Hepatic stellate cell (primary cell): ENCODE data around the gene RBKS.
"Not testable (repeated sequence)": the region's sequence is repeated elsewhere in the genome, so short reads cannot be mapped to it uniquely, and the experiment has no call there.

Source experiments
- DNase-seq: peaks from one replicate; pipeline ENCODE4 v3.0.0; 2011; ENCODE audit warnings: low spot score

Gene RBKS

GRCh38 chr2:27762951-27763906 lies 127.0 kb downstream of the RBKS start:
- no peak for DNase-seq

DNA sequence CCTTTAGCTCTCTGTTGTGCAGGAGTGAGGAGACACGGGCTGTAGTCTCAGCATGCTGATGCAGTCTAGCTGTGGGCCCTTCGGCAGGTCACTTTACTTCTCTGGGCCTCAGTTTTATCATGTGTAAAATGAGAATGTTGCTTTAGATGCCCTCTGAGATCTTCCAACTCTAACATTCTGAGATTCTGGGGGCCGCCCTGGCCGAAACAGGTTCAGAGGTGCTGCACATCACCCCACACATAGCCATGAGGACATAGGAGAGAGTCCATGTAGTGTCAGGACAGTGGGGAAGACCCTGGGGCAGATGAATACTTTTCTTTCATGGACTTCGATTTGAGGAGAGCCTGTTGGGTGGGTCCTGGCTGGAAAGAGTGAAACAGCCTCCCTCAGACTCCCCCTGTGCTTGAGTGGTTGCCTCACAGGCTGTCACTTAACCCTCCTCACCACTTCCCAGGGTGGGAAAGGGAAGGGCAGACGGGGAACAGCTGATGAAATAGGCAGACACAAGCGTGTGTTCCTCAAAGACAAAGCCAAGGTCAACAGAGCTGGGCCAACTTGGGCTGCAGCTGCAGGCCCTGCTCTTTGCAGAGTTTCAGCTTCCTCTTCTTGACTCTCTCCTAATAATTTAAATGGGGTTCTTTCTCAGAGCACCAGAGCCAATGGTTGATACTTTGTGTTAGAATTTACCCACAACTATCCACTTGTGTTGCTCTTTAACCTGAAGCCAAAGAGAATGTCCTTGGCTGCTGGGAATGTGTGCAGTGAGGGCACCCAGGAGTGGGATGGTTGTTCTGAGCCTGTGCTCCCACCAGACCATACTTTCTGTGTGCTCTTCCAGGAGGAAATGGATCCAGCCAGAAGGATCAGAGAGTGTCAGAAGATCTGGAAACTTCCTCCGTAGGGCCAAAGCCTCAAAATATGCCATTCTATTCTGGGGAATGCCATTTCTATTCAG lies 133.4 kb downstream of the RBKS start:
- no peak for DNase-seq

GRCh38 chr2:27756091-27756490 lies 134.1 kb downstream of the RBKS start:
- no peak for DNase-seq

GRCh38 chr2:27754831-27755230 lies 135.4 kb downstream of the RBKS start:
- no peak for DNase-seq

DNA sequence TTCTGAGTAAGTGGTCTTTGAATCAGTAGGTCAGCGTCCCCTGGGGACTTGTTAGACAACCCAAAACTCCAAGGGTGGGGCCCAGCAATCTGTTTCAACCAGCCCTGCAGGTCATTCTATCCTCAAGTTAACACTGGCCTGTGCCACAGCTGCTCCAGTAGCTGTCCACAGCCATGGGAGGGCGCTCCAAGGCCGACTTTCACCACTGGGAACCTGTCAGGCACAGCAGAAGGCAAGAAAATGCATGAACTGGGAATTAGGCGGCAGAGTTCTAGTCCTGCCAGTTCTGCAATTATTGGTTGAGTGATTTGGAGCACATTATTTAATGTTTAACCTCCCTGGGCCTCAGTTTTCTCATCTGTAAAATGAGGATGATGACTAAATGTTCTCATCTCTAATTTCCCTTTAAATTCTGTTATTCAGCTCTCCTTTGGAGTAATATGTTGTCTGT lies 136.0 kb downstream of the RBKS start:
- DNase-seq: peak; percentile 63

GRCh38 chr2:27752551-27753237 lies 137.5 kb downstream of the RBKS start:
- DNase-seq: no peak

DNA sequence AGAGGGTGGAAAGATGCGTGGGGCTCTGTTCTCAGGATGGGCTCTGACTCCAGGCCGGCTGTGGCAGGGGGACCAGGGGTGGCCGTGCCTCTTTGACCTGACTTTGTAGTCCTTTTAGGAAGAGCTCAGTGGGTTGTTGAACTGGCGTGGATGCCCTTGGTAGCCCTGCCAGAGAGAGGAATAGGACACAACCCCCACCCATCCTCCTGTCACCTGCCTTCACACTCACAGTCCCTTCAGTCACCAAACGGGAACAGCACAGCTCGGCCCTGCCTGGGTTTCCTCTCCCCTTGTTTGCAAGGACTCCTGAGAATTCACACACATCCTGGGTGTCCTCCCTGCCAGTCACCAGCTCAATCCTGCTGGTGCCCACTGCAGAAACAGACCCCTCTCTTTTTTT lies 138.8 kb downstream of the RBKS start:
- DNase-seq: no peak

- not testable (repeated sequence) for DNase-seq
Measured at GRCh38 chr2:27748803-27749554, 141.2 kb downstream of the RBKS start.

DNA sequence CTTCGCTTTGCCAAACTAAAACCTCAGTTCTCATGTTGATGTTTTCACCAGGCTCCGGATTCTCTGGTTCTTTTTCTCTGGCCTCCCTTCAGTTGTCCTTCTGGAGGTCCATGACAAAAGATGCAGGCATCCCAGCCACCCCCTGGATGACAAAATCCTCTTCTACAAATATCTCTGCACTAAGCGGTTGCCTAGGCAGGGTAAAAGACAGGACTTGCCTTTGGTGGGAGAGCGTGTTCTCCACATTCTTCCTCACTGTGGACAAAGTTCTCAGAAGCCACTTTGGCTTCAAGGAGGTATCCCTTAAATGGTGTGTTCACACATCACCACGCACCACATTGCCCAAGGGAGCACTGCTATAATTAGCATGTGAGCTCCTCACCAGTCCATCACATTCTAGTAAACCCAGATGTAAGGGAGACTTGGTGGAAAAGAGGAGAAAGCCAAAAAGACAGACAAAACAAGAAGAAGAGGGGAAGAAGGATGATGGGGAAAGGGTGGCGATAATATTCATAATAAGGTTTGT lies 142.3 kb downstream of the RBKS start:
- no peak for DNase-seq

DNA sequence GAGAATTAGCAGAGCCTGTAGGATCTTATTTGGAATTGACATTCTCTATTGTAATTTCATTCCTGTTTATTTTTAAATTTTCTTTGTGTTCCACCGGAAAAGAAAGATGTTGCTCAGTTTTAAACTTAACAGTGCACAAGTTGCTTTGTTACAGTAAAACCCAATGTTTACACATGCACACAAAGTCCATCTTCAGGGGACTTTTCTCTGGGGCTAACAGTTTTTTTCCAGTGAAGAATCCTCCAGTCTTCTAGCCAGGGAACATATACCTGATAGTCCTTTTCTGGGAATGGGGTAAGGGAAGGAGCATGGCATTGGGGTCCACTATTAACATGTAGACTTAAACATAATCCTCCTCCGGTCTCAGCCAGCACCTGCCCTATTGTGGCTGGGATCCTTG lies 143.9 kb downstream of the RBKS start:
- no peak for DNase-seq

- not testable (repeated sequence) for DNase-seq
Measured at GRCh38 chr2:27745494-27745893, 144.7 kb downstream of the RBKS start.

DNA sequence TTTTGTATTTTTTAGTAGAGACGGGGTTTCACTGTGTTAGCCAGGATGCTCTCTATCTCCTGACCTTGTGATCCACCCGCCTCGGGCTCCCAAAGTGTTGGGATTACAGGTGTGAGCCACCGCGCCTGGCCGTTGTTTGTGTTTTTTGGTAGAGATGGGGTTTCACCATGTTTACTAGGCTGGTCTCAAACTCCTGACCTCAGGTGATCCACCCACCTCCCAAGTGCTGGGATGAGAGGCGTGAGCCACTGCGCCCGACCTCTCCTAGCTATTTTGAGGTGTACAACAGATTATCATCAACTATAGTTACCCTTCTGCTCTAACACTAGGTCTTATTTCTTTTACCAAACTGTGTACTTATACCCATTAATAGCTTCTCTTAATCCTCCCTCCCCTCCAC lies 147.6 kb downstream of the RBKS start:
- DNase-seq: no peak

- no peak for DNase-seq
Measured at GRCh38 chr2:27741673-27742072, 148.5 kb downstream of the RBKS start.

GRCh38 chr2:27739058-27739373 lies 151.2 kb downstream of the RBKS start:
- DNase-seq: no peak

DNA sequence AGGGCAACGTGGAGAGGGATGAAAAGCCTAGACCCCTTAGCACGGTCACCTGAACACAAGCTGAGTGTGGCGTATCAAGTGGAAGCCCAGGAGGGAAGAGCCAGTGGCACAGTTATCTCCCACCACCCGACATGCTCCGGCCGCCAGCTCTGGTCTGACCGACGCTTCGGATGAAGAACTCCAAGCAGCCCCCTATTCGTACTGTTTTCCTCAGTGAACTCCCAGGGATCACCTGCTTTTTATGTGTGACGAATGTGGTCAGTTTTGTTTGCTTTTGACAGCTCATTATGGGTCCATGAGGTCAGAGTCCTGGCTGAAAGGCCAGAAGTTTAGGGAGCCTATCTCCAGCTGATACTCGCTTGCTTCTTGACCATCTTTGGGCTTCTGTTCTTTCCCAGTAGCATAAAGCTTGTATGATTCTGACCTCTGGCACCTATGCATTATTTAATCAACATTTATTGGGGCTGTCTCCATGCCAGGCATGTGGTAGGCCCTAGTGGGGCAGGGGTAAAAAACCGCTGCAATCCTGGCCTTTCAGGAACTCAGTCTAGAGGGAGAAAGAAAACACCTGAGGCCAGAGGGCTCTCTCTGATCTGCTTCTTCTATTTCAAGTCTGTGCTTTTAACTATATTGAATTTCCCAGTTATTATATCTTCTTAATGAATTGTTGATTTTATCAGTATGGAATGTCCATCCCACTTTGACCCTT lies 151.7 kb downstream of the RBKS start:
- no peak for DNase-seq

- peak; percentile 41 for DNase-seq
Measured at GRCh38 chr2:27737676-27738348, 152.4 kb downstream of the RBKS start.

DNA sequence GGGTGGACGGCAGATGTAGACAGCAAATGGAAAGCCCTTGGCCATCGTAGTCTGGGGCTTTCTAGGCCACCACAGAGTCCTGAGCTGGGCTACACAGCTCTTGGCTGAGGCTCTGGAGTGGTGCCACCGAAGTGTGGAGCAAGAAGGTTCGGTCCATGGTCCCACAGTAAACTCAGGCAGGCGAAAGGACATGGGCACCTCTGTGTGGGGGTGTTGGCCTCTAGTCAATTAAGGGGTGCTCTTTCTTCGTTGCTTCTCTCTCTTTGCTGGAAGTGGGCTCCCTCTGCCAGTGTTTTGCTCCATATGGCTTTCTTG lies 153.3 kb downstream of the RBKS start:
- DNase-seq: no peak

DNA sequence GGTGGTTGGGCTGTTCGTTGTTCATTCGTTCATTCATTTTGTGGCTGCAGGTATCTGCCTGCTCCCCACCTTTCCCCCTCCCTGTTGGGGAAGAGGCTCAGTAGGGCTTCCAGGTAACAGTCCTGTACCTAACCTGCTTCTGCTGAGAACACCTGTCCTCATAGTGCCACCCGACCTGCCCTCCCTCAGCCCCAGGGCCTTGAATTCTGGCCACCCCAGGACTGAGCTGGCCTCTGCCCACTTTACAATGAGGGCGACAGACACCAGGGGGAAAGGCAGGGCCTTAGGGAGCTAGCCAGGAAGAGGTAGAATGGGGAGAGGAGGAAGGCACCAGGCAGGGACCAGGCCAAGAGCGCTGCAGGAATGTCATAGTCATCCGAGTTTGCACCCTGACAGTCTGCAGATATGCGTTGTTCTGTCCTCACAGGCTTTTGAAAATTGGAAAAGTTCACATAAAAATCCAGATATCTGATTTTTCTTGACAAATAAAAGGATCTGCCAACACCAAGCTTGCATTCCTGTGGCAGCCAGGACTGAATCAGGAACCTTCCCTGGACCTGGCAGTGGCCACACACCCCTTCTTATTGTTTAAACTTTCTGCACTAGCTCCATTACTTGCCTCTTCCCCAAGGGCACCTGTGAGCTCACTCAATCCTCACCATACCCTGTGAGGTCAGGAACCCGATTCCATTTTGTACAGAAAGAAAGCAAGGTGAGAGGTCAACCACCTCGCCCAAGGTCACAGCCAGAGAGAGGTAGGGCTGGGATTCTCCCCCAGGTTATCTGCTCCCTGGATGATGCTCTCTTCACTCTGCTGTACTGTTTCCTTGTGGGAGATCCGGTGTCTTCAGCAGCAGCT lies 153.9 kb downstream of the RBKS start:
- no peak for DNase-seq

GRCh38 chr2:27735263-27735904 lies 154.8 kb downstream of the RBKS start:
- peak; percentile 71 for DNase-seq
